ENCODE results near the gene PRKCB. TPM values are rescaled to one million over a fixed set of nuclear protein-coding genes. Genes with fewer than 3 reads are reported as not detected.

Gene PRKCB
- total and polyA plus RNA-seq, 4 donors: 1.6 to 9.4 (median 4.0) TPM

- TF ChIP-seq FOXA2 (IDR thresholded peaks at IDR 0.05): no peak
- TF ChIP-seq SP1 (IDR thresholded peaks at IDR 0.05): no peak
- WGBS: 56% methylated on average over 7 of the region's 7 CpGs
- Histone ChIP-seq H3K27me3 (ENCODE audit: control insufficient read depth in 4 of 4, insufficient read depth in 4 of 4, low read length in 3 of 4) (no peaks in the 10 kb centered on the region), H3K27ac (ENCODE audit: low read depth in 1 of 2, low read length in 2 of 2) (no peak overlapping the region), H3K4me1 (ENCODE audit: control insufficient read depth in 4 of 4, insufficient read depth in 4 of 4, low read length in 3 of 4) (peaks cover 0 to 5% (median 0%) of the 10 kb centered on the region in 4 donors), H3K9me3 (ENCODE audit: control insufficient read depth in 4 of 4, low read length in 3 of 4) (no peaks in the 10 kb centered on the region), H3K4me3 (ENCODE audit: low read depth in 1 of 3, low read length in 3 of 3) (no peak overlapping the region), H3K36me3 (ENCODE audit: control insufficient read depth in 4 of 4, insufficient read depth in 3 of 4, low read depth in 1 of 4, low read length in 3 of 4) (no peaks in the 10 kb centered on the region), H3K9ac (ENCODE audit: low read depth in 1 of 2, low read length in 2 of 2) (no peak overlapping the region)
- no peak for DNase-seq (ENCODE audit: low spot score)
Measured at GRCh38 chr16:24118126-24118821, 282.5 kb downstream of the PRKCB start.

GRCh38 chr16:24119807-24120206 lies 284.0 kb downstream of the PRKCB start:
- H3K9ac ChIP-seq (ENCODE audit: low read depth in 1 of 2, low read length in 2 of 2): no peak overlapping the region
- H3K4me3 ChIP-seq (ENCODE audit: low read depth in 1 of 3, low read length in 3 of 3): no peak overlapping the region
- no peak overlapping the region for H3K27ac ChIP-seq (ENCODE audit: low read depth in 1 of 2, low read length in 2 of 2)
- 67% methylated on average over 6 of the region's 6 CpGs for WGBS
- peaks cover 0 to 5% (median 0%) of the 10 kb centered on the region in 4 donors for H3K4me1 ChIP-seq (ENCODE audit: control insufficient read depth in 4 of 4, insufficient read depth in 4 of 4, low read length in 3 of 4)
- TF ChIP-seq NR2F2 (IDR thresholded peaks at IDR 0.05) (no peak), GABPA (IDR thresholded peaks at IDR 0.05 in 1 of 2, conservative IDR thresholded peaks at IDR 0.05 in 1 of 2) (no peak), JUND (IDR thresholded peaks at IDR 0.05) (no peak), HNF4G (IDR thresholded peaks at IDR 0.05) (no peak), YY1 (IDR thresholded peaks at IDR 0.05) (no peak), RAD21 (IDR thresholded peaks at IDR 0.05) (no peak), SP1 (IDR thresholded peaks at IDR 0.05) (no peak), TAF1 (conservative IDR thresholded peaks at IDR 0.05) (no peak), HNF4A (conservative IDR thresholded peaks at IDR 0.05) (no peak)
- TF ChIP-seq, protein P1, sequence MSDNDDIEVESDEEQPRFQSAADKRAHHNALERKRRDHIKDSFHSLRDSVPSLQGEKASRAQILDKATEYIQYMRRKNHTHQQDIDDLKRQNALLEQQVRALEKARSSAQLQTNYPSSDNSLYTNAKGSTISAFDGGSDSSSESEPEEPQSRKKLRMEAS (IDR thresholded peaks at IDR 0.05): no peak
- TF ChIP-seq, protein P2, sequence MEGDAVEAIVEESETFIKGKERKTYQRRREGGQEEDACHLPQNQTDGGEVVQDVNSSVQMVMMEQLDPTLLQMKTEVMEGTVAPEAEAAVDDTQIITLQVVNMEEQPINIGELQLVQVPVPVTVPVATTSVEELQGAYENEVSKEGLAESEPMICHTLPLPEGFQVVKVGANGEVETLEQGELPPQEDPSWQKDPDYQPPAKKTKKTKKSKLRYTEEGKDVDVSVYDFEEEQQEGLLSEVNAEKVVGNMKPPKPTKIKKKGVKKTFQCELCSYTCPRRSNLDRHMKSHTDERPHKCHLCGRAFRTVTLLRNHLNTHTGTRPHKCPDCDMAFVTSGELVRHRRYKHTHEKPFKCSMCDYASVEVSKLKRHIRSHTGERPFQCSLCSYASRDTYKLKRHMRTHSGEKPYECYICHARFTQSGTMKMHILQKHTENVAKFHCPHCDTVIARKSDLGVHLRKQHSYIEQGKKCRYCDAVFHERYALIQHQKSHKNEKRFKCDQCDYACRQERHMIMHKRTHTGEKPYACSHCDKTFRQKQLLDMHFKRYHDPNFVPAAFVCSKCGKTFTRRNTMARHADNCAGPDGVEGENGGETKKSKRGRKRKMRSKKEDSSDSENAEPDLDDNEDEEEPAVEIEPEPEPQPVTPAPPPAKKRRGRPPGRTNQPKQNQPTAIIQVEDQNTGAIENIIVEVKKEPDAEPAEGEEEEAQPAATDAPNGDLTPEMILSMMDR (IDR thresholded peaks at IDR 0.05; ENCODE audit: low read depth, low read length, missing input control): no peak
- TF ChIP-seq, protein P3, sequence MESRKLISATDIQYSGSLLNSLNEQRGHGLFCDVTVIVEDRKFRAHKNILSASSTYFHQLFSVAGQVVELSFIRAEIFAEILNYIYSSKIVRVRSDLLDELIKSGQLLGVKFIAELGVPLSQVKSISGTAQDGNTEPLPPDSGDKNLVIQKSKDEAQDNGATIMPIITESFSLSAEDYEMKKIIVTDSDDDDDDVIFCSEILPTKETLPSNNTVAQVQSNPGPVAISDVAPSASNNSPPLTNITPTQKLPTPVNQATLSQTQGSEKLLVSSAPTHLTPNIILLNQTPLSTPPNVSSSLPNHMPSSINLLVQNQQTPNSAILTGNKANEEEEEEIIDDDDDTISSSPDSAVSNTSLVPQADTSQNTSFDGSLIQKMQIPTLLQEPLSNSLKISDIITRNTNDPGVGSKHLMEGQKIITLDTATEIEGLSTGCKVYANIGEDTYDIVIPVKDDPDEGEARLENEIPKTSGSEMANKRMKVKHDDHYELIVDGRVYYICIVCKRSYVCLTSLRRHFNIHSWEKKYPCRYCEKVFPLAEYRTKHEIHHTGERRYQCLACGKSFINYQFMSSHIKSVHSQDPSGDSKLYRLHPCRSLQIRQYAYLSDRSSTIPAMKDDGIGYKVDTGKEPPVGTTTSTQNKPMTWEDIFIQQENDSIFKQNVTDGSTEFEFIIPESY (IDR thresholded peaks at IDR 0.05): no peak
- TF ChIP-seq, protein P4, sequence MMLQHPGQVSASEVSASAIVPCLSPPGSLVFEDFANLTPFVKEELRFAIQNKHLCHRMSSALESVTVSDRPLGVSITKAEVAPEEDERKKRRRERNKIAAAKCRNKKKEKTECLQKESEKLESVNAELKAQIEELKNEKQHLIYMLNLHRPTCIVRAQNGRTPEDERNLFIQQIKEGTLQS (IDR thresholded peaks at IDR 0.05): no peak
- DNase-seq (ENCODE audit: low spot score): no peak
- peaks cover 0 to 2% (median 0%) of the 10 kb centered on the region in 4 donors for H3K27me3 ChIP-seq (ENCODE audit: control insufficient read depth in 4 of 4, insufficient read depth in 4 of 4, low read length in 3 of 4)
- H3K36me3 ChIP-seq (ENCODE audit: control insufficient read depth in 4 of 4, insufficient read depth in 3 of 4, low read depth in 1 of 4, low read length in 3 of 4): no peaks in the 10 kb centered on the region
- no peaks in the 10 kb centered on the region for H3K9me3 ChIP-seq (ENCODE audit: control insufficient read depth in 4 of 4, low read length in 3 of 4)

DNA sequence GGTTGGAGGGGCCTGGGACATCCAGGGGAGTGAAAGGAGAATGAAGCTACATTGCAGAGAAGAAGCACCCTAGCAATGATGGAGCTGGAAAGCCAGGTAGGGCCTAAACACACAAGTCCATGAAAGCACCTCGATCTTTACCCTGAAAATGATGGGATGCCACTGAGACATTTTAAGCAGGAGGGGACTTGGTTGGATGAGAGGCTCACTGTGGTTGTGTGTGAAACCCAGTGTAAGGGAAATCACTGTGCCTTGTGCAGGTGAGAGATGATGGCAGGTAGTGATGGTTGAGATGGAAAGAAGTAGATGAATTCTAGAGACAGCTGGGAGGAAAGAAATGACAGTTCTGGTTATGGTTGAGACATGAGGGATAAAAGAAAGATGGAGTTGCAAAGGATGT lies 287.5 kb downstream of the PRKCB start:
- no peak overlapping the region for H3K9ac ChIP-seq (ENCODE audit: low read depth in 1 of 2, low read length in 2 of 2)
- no peak for DNase-seq (ENCODE audit: low spot score)
- WGBS: 69% methylated on average over 1 of the region's 1 CpG
- H3K27me3 ChIP-seq (ENCODE audit: control insufficient read depth in 4 of 4, insufficient read depth in 4 of 4, low read length in 3 of 4): peaks cover 0 to 2% (median 0%) of the 10 kb centered on the region in 4 donors
- no peaks in the 10 kb centered on the region for H3K9me3 ChIP-seq (ENCODE audit: control insufficient read depth in 4 of 4, low read length in 3 of 4)
- TF ChIP-seq GABPA (IDR thresholded peaks at IDR 0.05 in 1 of 2, conservative IDR thresholded peaks at IDR 0.05 in 1 of 2) (no peak), FOXA1 (IDR thresholded peaks at IDR 0.05) (no peak), NR2F2 (IDR thresholded peaks at IDR 0.05) (no peak), YY1 (IDR thresholded peaks at IDR 0.05) (no peak), REST (IDR thresholded peaks at IDR 0.05) (no peak), SP1 (IDR thresholded peaks at IDR 0.05) (no peak), FOXA2 (IDR thresholded peaks at IDR 0.05) (no peak), RAD21 (IDR thresholded peaks at IDR 0.05) (no peak)
- TF ChIP-seq, protein P4 (IDR thresholded peaks at IDR 0.05): no peak
- H3K27ac ChIP-seq (ENCODE audit: low read depth in 1 of 2, low read length in 2 of 2): no peak overlapping the region
- H3K4me1 ChIP-seq (ENCODE audit: control insufficient read depth in 4 of 4, insufficient read depth in 4 of 4, low read length in 3 of 4): no peaks in the 10 kb centered on the region
- H3K36me3 ChIP-seq (ENCODE audit: control insufficient read depth in 4 of 4, insufficient read depth in 3 of 4, low read depth in 1 of 4, low read length in 3 of 4): peaks cover 0 to 2% (median 0%) of the 10 kb centered on the region in 4 donors
- no peak overlapping the region for H3K4me3 ChIP-seq (ENCODE audit: low read depth in 1 of 3, low read length in 3 of 3)
